ENCODE measurements around the gene SLC4A8.

- TF ChIP-seq EZH2 (IDR thresholded peaks at IDR 0.05; ENCODE audit: borderline replicate concordance, low read depth, low read length, severe bottlenecking), result no peak
- TF ChIP-seq, protein P1, sequence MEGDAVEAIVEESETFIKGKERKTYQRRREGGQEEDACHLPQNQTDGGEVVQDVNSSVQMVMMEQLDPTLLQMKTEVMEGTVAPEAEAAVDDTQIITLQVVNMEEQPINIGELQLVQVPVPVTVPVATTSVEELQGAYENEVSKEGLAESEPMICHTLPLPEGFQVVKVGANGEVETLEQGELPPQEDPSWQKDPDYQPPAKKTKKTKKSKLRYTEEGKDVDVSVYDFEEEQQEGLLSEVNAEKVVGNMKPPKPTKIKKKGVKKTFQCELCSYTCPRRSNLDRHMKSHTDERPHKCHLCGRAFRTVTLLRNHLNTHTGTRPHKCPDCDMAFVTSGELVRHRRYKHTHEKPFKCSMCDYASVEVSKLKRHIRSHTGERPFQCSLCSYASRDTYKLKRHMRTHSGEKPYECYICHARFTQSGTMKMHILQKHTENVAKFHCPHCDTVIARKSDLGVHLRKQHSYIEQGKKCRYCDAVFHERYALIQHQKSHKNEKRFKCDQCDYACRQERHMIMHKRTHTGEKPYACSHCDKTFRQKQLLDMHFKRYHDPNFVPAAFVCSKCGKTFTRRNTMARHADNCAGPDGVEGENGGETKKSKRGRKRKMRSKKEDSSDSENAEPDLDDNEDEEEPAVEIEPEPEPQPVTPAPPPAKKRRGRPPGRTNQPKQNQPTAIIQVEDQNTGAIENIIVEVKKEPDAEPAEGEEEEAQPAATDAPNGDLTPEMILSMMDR (IDR thresholded peaks at IDR 0.05; ENCODE audit: borderline replicate concordance, extremely low read depth, low read length, poor library complexity, severe bottlenecking), result no peak
Observed at GRCh38 chr12:51472984-51473383, 48.4 kb downstream of the SLC4A8 start.

Measured in DND-41 (cell line).